Gastrocnemius medialis (tissue), 4 donors: ENCODE data around the gene EGR4.

ENCODE experiments used
- CTCF ChIP-seq, 5 experiments: fragments of 450-650 bp in 3 of 5; fragments of 200-600 bp in 2 of 5; sonication (generic) in 2 of 5; IDR thresholded peaks in 4 of 5; conservative IDR thresholded peaks in 1 of 5; 1 replicate in 4 of 5; 2 replicates in 1 of 5; pipeline ENCODE4 v1.5.1; 2016 to 2019; ENCODE audit warnings: antibody characterized with exemption in 5 of 5, mild to moderate bottlenecking in 3 of 5, moderate library complexity in 3 of 5
- POLR2A ChIP-seq, 2 donors: fragments of 450-650 bp; IDR thresholded peaks; one replicate each; pipeline ENCODE4 v1.6.1; 2017; ENCODE audit warnings: antibody characterized with exemption in 2 of 2, mild to moderate bottlenecking in 2 of 2, moderate library complexity in 2 of 2

GRCh38 chr2:73254343-73255006 lies 38.9 kb downstream of the EGR4 start:
- TF ChIP-seq CTCF (IDR thresholded peaks at IDR 0.05 in 4 of 5, conservative IDR thresholded peaks at IDR 0.05 in 1 of 5): no peak
- no peak for TF ChIP-seq POLR2A (IDR thresholded peaks at IDR 0.05)
